ENCODE data around the gene PPP2R3B.
"Not testable (repeated sequence)": the region's sequence is repeated elsewhere in the genome, so short reads cannot be mapped to it uniquely, and the experiment has no call there.

Gene PPP2R3B

DNA sequence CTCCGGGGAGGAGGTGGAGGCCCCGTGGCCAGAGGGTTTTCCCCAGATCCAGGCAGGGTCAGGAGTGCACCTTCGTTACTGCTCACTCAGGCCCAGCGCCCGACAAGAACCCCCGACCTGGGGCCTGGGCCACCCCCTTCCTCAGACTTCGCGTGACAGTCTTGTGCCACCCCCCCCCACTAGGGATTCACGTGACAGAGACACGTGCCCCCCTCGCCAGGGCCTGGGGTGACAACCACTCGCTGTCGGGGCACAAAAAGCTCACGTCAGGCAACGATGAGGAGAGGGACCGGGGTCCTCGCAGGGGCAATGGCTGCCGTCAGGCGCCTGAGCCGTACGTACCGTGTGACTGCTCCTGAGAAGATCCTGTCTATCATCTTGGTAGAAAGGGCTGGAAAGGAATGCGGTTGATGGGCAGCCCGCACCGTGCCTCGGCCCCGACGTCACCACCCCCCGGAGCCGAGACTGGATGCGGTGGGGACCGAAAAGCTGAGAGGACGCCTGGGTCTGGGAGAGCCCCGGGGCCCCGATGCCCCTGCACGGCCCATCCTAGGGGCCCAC, 45.1 kb downstream of the PPP2R3B start:
- no peak for FAIRE-seq
- no peak for DNase-seq (ENCODE audit: extremely low spot score, insufficient read length, low read depth)

GRCh38 chrX:340641-341423, 45.9 kb downstream of the PPP2R3B start:
- FAIRE-seq: no peak
- no peak for DNase-seq (ENCODE audit: extremely low spot score, insufficient read length, low read depth)

DNA sequence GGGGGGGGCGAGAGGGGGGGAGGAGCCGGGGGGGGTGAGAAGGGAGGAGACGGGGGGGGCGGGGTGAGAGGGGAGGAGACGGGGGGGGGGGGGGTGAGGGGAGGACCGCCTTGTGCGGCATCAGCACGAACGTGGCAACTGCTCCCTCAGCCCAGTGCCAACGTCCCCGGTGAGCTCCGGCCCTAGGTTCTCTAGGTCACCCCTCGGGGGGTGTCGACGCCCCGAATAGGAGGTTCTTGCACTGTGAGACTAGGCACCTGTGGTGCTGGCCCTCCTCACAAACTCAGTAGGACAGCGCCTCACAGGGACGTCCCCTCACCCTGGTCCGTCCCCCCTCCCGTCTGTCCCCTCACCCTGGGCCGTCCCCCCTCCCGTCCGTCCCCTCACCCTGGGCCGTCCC, 46.6 kb downstream of the PPP2R3B start:
- DNase-seq (ENCODE audit: extremely low spot score, insufficient read length, low read depth) (no peak), FAIRE-seq (no peak)

DNA sequence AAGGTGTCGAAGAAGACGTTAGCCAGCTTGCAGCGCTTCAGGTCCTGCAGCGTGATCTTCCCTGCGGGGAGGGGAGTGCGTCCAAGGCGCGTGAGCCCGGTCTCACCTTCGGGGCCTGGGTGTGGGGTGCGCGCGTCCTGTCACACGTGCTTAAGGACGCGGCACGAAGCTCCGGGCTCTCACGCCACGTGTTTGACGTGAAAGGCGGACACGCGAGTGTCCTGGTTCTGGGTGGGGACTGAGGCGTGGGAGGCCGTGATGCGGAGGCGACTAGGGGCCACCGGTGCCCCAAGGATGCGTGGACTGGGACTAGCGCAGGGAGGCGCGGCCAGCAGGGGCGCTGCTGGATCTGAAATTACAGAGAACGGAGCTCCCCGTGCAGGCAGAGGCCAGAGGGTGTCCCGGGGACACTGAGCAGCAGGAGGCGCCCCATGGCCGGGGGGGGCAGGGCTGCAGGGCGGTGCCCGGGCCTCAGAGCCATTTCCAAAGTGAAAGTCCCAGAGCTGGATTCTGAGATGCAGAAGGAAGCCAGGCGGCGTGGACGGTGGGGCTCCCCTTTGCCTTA, 47.8 kb downstream of the PPP2R3B start:
- DNase-seq (ENCODE audit: extremely low spot score, insufficient read length, low read depth) (no peak), FAIRE-seq (no peak)

DNA sequence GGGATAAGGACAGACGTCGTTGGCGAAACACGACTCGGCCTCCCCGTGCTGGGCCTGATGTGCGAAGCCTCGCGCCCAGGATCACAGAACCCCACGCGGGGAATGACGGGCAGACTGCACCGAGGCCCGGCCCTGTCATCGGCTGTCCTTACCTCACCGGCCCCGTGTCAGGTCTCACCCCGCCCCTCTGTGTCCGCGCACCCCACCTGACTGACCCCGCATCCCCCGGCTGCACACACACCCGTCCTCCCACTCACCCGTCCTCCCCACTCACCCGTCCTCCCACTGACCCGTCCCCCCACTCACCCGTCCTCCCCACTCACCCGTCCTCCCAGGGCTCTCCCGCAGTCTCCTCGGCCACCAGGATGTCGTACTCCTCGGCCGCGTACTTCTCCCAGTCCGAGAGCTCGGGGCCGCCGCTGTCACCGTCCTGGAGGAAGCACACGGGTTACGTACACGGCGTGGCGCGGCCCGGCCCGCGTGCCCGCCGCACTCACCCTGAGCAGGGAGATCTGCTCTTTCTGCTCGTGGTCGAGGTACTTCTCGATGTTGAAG, 48.3 kb downstream of the PPP2R3B start:
- FAIRE-seq: no peak
- no peak for DNase-seq (ENCODE audit: extremely low spot score, insufficient read length, low read depth)

DNA sequence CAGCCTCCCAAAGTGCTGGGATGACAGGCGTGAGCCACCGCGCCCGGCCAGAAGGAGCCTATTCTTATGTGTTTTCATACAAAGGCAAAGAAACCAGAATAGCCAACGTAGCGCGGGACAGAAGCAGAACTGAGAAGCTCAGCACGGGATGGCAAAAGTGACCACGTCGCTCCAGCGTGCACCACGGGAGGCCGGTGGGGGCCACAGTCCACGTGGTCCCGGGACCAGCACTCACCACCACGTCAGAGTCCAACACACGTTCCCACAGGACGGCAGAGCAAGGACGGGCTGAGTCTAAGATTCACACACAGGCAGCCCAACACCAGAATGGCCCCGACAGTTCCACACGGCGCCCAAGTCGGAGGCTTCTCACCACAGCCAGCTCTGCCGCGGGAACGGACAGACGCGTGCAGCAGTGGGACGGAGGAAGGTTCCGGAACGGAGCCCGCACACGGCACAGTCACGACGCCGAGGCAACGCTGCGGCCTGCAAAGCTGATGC, 49.3 kb downstream of the PPP2R3B start:
- no peak for FAIRE-seq
- no peak for DNase-seq (ENCODE audit: extremely low spot score, insufficient read length, low read depth)

DNA sequence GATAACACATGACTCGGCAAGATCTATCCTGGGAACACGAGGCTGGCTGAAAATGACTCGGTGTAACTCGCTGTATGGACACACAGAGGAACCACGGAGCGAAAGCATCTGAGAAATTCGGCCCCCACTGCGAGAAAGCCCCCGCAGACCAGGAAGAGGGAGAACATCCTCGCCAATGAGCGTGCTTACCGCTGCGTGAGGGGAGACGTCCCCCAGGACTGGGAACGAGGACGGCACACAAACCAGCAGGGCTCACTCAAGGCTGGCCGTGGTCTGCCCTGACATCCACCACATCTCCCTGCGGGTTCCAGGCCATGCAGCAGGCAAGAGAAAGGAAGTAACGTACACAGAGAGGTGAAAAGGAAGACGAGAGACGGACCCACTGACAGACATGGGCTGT, 50.5 kb downstream of the PPP2R3B start:
- FAIRE-seq (no peak), DNase-seq (ENCODE audit: extremely low spot score, insufficient read length, low read depth) (no peak)

GRCh38 chrX:335758-336155, 51.0 kb downstream of the PPP2R3B start:
- FAIRE-seq: no peak

DNA sequence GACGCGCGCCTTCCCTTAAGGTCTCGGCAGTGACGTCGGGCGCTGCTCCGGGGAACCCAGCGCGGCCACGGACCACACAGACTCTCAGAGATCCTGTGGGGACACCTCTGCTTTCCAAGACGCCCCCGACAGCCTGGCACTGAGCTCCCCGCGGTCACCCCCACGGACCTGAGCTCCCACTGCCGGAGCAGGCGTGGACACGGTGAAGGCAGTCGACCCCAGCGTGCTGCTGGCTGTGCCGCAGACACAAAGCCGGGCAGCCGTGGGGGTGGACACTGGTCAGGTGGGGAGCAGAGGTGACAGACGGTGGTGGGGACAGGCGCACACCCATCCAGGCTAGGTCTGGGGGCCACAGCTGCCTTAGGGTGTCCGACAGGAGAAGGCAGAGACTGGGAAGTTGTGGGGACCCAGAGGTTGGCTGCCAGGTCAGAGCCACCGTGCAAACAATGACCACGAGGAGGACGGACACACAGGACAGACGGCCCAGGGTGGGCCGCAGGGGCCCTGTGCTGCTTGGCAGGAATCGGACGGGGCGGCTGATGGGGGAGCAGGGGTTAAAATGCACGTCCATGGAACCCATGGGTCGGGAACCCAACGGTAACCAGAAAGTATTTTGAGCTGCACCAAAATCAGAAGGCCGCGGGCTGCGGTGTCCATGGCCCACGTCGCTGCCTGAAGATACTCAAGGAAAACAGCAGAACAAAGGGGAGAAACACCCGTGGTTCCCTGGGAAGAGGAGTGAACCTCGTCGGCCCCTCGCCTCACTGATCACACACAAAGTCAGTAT, 51.5 kb downstream of the PPP2R3B start:
- DNase-seq (ENCODE audit: extremely low spot score, insufficient read length, low read depth): no peak
- FAIRE-seq: no peak

More at GRCh38 chrX:335758-336155, 51.0 kb downstream of the PPP2R3B start:
- no peak for DNase-seq (ENCODE audit: extremely low spot score, insufficient read length, low read depth)

DNA sequence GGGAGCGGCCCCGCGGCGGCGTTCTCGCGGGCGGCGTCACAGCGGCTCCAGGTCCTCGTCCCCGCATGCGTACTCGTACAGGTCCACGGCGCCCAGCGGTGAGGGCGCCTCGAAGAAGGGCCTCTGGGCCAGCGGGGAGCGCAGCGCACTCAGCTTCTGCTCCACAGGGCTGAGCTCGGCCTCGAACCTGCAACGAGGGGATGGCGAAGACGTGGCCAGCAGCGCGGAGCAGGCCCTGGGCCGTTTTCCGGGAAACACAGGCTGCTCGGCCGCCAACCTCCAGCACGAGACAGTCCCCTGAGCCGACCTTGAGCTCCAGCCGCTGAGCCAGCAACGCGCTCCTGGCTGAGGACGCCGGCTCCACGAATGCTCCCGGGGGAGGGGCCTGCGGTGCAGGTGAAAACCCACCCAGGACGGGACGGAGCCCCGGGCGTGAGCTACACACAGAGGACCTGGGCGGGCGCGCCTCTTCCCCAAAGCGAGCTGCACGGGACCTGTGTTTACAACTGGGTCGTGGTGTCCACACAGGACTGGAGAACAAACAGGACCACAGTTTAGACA, 52.3 kb downstream of the PPP2R3B start:
- DNase-seq (ENCODE audit: extremely low spot score, insufficient read length, low read depth) (no peak), FAIRE-seq (no peak)

GRCh38 chrX:333611-334311, 52.9 kb downstream of the PPP2R3B start:
- FAIRE-seq (no peak), DNase-seq (ENCODE audit: extremely low spot score, insufficient read length, low read depth) (no peak)

DNA sequence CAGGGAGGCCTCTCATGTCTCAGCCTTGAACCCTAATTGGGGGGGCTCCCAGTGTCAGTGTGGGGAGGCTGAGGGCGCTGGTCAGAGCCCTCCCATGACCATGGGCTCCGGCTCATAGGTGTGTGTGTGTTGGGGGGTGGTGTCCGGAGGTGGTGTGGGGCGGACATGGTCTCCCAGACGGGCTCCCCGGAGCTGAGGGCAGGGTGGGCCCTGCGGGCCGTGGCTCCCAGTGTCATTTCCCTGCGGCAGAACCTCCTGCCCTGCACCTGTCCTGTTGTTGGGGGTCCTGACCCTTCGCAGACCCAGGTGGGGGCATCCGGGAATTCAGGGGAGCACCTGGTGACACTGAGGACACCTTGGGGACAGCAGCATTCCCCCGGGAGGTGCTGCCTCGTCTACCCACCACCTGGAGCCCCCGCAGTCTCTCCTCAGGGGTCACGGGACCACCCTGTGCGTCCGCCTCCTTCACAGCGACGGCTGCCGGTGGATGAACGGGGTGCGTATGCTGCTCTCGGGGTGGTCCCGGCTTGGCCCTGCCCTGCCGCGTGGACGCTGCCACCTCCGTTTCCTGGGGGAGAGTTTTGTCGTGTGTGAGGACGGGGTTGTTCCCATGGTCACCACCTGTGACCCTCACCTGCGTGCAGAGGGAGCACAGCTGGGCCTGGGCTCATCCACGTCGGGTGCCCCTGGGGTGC, 53.6 kb downstream of the PPP2R3B start:
- FAIRE-seq: no peak
- DNase-seq (ENCODE audit: extremely low spot score, insufficient read length, low read depth): no peak

GRCh38 chrX:332496-332860, 54.2 kb downstream of the PPP2R3B start:
- DNase-seq (ENCODE audit: extremely low spot score, insufficient read length, low read depth): no peak
- FAIRE-seq: no peak

DNA sequence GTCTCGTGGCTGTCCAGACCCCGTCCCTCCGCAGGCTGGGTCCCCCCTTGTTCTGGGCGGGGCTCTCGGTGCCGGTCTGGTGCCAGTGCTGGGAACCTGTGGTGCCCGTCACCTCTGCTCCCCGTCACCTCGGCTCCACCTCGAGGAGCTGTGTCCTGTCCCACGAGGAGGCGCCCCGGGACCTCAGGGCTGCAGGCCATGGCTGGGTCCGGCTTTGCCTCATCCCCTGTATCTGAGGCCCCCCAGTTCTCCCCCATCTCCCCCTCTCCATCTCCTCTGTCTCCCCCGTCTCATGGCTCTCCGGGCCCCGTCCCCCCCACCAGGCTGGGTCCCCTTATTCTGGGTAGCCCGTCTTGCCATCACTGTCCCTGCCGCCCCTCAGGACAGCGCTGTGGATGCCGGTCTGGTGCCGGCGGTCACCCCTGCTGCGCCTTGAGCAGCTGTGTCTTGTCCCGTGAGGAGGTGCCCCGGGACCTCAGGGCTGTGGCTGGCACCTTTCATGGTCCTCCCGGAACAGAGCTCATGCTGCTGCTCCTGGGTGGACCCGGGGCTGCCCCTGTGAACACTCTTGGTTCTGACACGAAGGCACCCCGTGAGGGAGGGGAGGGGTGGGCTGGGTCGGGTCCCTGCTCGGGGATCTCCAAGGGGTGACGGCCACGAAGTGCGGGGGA, 54.7 kb downstream of the PPP2R3B start:
- DNase-seq (ENCODE audit: extremely low spot score, insufficient read length, low read depth) (no peak), FAIRE-seq (no peak)

DNA sequence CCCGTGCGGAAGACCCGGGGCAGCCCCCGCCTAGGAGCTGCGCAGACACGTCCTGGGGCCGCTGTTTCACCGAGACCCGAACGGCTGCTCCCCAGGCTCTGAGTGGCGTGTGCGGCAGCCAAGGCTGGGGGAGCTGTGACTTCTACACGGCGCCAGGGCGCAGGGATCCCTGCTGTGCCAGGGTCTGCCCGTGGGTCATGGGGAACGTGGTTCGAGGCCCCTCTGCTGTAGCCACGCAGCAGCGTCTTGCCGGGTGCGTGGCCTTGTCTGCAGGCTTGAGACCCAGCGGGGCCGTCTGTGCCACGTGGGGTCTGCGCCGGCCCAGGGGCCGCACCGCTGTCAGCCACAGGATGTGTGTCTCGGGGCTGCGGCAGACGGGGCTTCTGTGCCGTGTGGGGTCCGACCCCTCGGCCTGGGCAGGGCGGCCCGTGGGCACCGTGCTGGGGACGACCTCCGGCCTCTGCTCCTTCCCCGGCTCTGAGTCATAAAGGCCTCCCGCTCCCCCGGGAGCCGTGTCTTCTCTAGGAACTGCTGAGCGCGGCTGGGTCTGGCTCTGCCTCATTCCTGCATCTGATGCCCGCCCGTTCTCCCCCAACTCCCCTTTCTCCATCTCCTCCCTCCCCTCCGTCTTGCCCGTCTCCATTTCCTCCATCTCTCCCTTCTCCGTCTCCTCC, 55.4 kb downstream of the PPP2R3B start:
- DNase-seq (ENCODE audit: extremely low spot score, insufficient read length, low read depth) (no peak), FAIRE-seq (no peak)

GRCh38 chrX:330726-331150, 56.0 kb downstream of the PPP2R3B start:
- DNase-seq (ENCODE audit: extremely low spot score, insufficient read length, low read depth) (no peak), FAIRE-seq (no peak)

DNA sequence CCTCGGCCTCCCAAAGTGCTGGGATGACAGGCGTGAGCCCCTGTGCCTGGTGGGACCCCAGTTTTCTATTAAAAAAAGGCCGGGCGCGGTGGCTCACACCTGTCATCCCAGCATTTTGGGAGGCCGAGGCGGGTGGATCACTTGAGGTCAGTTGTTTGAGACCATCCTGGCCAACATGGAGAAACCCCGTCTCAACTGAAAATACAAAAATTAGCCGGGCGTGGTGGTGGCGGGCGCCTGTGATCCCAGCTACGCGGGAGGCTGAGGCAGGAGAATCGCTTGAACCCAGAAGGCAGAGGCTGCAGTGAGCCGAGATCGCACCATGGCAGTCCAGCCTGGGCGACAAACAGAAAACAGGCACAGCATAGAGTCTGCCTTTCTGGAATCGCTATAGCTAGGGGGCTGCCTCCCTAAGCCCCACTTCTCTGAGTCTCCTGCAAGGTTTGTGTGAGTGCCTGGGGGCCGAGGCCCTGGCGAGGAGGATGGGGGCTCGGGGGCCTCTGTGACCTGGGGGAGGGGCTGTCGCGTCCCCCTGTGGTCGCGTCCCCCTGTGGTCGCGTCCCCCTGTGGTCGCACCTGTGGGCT, 56.5 kb downstream of the PPP2R3B start:
- not testable (repeated sequence) for DNase-seq (ENCODE audit: extremely low spot score, insufficient read length, low read depth); FAIRE-seq

All from GM18507 (cell line).